Fibroblast of lung (primary cell): ENCODE measurements around the gene SYNDIG1. TPM values are rescaled to one million over a fixed set of nuclear protein-coding genes. Genes with fewer than 3 reads are reported as not detected.

Experiments
- DNase-seq, 2 donors: peaks; one replicate each; pipeline versions ENCODE4 v3.0.0 to v3.0.0-alpha.2; 2010; ENCODE audit warnings: low read depth in 2 of 2
- H2AFZ ChIP-seq: 2 replicates; pipeline ENCODE4 v1.5.1; 2012; ENCODE audit warnings: low read length, control low read depth, inconsistent platforms
- H3K27ac ChIP-seq: 2 replicates; pipeline ENCODE4 v1.5.1; 2011; ENCODE audit warnings: low read length, control low read depth; ENCODE audit not compliant: insufficient read depth
- H3K27me3 ChIP-seq: 2 replicates; pipeline ENCODE4 v1.5.1; 2011; ENCODE audit warnings: mild to moderate bottlenecking, low read length; ENCODE audit not compliant: control insufficient read depth, insufficient read depth
- H3K36me3 ChIP-seq: 2 replicates; pipeline ENCODE4 v1.5.1; 2011; ENCODE audit warnings: low read length; ENCODE audit not compliant: control insufficient read depth, insufficient read depth
- H3K4me1 ChIP-seq: 2 replicates; pipeline ENCODE4 v1.5.1; 2011; ENCODE audit warnings: low read length; ENCODE audit not compliant: control insufficient read depth, insufficient read depth; ENCODE audit errors: extremely low read depth
- H3K4me2 ChIP-seq: 2 replicates; pipeline ENCODE4 v1.5.1; 2011; ENCODE audit warnings: low read length, control low read depth; ENCODE audit not compliant: insufficient read depth; ENCODE audit errors: extremely low read depth
- H3K4me3 ChIP-seq, 4 experiments: fragments of 200-600 bp in 1 of 4; sonication (generic) in 1 of 4; replicated peaks in 1 of 4; 2 replicates each; pipeline ENCODE4 v1.5.1; 2011 to 2016; ENCODE audit warnings: low read length in 4 of 4, low read depth in 3 of 4, mild to moderate bottlenecking in 3 of 4, control low read depth in 2 of 4, inconsistent platforms in 1 of 4, mixed read lengths in 1 of 4; ENCODE audit not compliant: insufficient read depth in 1 of 4; ENCODE audit errors: control extremely low read depth in 1 of 4
- H3K79me2 ChIP-seq: 2 replicates; pipeline ENCODE4 v1.5.1; 2012; ENCODE audit warnings: mild to moderate bottlenecking, low read length, inconsistent platforms; ENCODE audit not compliant: control insufficient read depth, insufficient read depth
- H3K9ac ChIP-seq: 2 replicates; pipeline ENCODE4 v1.5.1; 2011; ENCODE audit warnings: mild to moderate bottlenecking, low read length, control low read depth; ENCODE audit not compliant: insufficient read depth
- H3K9me3 ChIP-seq: 2 replicates; pipeline ENCODE4 v1.5.1; 2012; ENCODE audit warnings: low read depth, low read length; ENCODE audit not compliant: control insufficient read depth, insufficient read depth
- H4K20me1 ChIP-seq: 2 replicates; pipeline ENCODE4 v1.5.1; 2011; ENCODE audit warnings: low read length; ENCODE audit not compliant: control insufficient read depth, insufficient read depth; ENCODE audit errors: extremely low read depth
- CTCF ChIP-seq, 2 donors: IDR thresholded peaks in 1 of 2; conservative IDR thresholded peaks in 1 of 2; 1 replicate in 1 of 2; 2 replicates in 1 of 2; pipeline ENCODE4 v1.5.1; 2011 to 2012; ENCODE audit warnings: low read length in 2 of 2, control low read depth in 1 of 2, inconsistent platforms in 1 of 2, low read depth in 1 of 2, mild to moderate bottlenecking in 1 of 2
- EZH2 ChIP-seq: IDR thresholded peaks from 2 replicates; pipeline ENCODE4 v1.5.1; 2012; ENCODE audit warnings: low read length, control low read depth, mild to moderate bottlenecking; ENCODE audit errors: missing control alignments
- polyA plus RNA-seq, 2 donors: library from polyadenylated mRNA; depleted of rRNA in 1 of 2; stranded (reverse) in 1 of 2; unstranded in 1 of 2; fragments of >200 nt; gene quantifications; 2 replicates each; pipeline ENCODE4 v1.2.1, GENCODE V29; 2011 to 2012; ENCODE audit warnings: missing spikeins in 1 of 2
- total RNA-seq: library from RNA; depleted of rRNA; stranded (reverse); fragments of >200 nt; gene quantifications from 2 replicates; pipeline ENCODE4 v1.2.1, GENCODE V29; 2014

SYNDIG1 gene
- total and polyA plus RNA-seq, 2 donors (not counting 1 experiment from before 2014, with no cell fraction given) = 0.02 to 0.17 TPM

DNA sequence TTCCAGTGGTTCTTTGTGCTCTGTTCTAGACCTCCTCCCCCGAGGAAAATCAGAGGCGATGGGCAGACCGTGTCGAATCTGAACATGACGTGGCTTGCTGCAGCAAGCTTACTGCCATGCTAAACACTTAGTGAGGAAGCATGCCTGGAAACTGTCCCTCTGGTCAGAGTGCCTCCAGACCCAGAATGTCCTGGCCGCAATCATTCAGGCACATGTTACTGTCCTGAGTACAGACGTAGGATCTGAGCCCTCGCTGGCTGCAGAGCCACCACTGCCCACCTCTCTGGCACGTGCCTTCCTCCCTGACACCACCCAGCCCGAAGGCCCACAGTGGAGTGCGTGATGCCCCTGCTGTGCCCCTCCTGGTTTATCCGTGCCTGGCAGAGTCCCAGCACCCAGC is 163.6 kb downstream of the SYNDIG1 start:
- H3K4me3 ChIP-seq = no peak overlapping the region
- no peak overlapping the region for H3K27ac ChIP-seq
- H2AFZ ChIP-seq = no peak overlapping the region
- no peak overlapping the region for H3K9ac ChIP-seq
- TF ChIP-seq EZH2 (no peak), CTCF (conservative IDR thresholded peaks at IDR 0.05 in 1 of 2, IDR thresholded peaks at IDR 0.05 in 1 of 2; ENCODE audit: low read depth in 1 of 2, low read length in 2 of 2) (no peak)
- no peaks in the 10 kb centered on the region for H3K79me2 ChIP-seq
- H3K27me3 ChIP-seq = no peaks in the 10 kb centered on the region
- H3K9me3 ChIP-seq = no peaks in the 10 kb centered on the region
- no peak overlapping the region for H3K4me2 ChIP-seq
- H3K4me1 ChIP-seq = peaks cover 6% of the 10 kb centered on the region
- no peaks in the 10 kb centered on the region for H4K20me1 ChIP-seq
- H3K36me3 ChIP-seq = no peaks in the 10 kb centered on the region
- DNase-seq = peak in 1 of 2 donors; percentile 48

DNA sequence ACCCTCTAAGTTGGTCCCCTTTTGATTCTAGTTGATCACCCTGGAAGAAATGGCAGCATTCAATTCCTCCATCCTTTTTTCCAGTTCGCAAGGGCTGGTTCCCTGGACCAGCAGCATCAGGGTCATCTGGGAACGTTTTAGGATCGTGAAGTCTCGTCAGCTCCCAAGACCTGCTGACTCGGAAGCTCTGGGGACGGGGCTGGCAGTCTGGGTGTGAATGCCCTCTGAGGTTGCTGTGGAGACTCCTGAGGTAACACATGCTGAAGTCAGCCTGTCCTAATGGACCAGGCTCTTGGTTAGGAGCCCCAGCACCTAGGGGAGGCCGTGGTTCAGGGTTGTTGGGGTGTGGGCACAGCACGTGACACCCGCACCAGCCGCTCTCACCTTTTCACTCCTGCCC is 164.1 kb downstream of the SYNDIG1 start:
- Histone ChIP-seq H3K27ac (no peak overlapping the region), H2AFZ (no peak overlapping the region)
- TF ChIP-seq CTCF (conservative IDR thresholded peaks at IDR 0.05 in 1 of 2, IDR thresholded peaks at IDR 0.05 in 1 of 2; ENCODE audit: low read depth in 1 of 2, low read length in 2 of 2) (no peak), EZH2 (no peak)

GRCh38 chr20:24634855-24635254 is 165.4 kb downstream of the SYNDIG1 start:
- no peaks in the 10 kb centered on the region for H3K9me3 ChIP-seq
- H3K4me1 ChIP-seq = peaks cover 6% of the 10 kb centered on the region
- H3K27ac ChIP-seq = peak overlapping the region; percentile 47
- no peak for TF ChIP-seq CTCF (conservative IDR thresholded peaks at IDR 0.05 in 1 of 2, IDR thresholded peaks at IDR 0.05 in 1 of 2; ENCODE audit: low read depth in 1 of 2, low read length in 2 of 2)
- no peak for TF ChIP-seq EZH2
- H3K9ac ChIP-seq = no peak overlapping the region
- H4K20me1 ChIP-seq = no peaks in the 10 kb centered on the region
- peak overlapping the region; percentile 60 for H2AFZ ChIP-seq
- H3K36me3 ChIP-seq = no peaks in the 10 kb centered on the region
- no peaks in the 10 kb centered on the region for H3K27me3 ChIP-seq
- H3K4me2 ChIP-seq = peak overlapping the region; percentile 17
- no peaks in the 10 kb centered on the region for H3K79me2 ChIP-seq
- peak; percentile 83 to 90 for DNase-seq
- H3K4me3 ChIP-seq = no peak overlapping the region

More for the DNA sequence above, 164.1 kb downstream of the SYNDIG1 start:
- Histone ChIP-seq H3K9ac (no peak overlapping the region), H3K9me3 (no peaks in the 10 kb centered on the region), H3K4me3 (no peak overlapping the region), H3K27me3 (no peaks in the 10 kb centered on the region), H3K36me3 (no peaks in the 10 kb centered on the region), H4K20me1 (no peaks in the 10 kb centered on the region), H3K4me1 (peaks cover 6% of the 10 kb centered on the region), H3K4me2 (no peak overlapping the region), H3K79me2 (no peaks in the 10 kb centered on the region)
- DNase-seq = no peak
